GM21619 (cell line): ENCODE results near the gene TRDMT1.

Experiments used
- ATAC-seq: cut with Tn5 transposase; IDR thresholded peaks from one replicate; pipeline ENCODE4 v1.9.1; 2021; ENCODE audit not compliant: unreplicated experiment

Gene TRDMT1

GRCh38 chr10:17212802-17213221, 11.3 kb upstream of the TRDMT1 start:
- no peak for ATAC-seq

- no peak for ATAC-seq
Measured at GRCh38 chr10:17210361-17210760, 8.9 kb upstream of the TRDMT1 start.

- no peak for ATAC-seq
Measured at GRCh38 chr10:17209881-17210280, 8.4 kb upstream of the TRDMT1 start.

- no peak for ATAC-seq
Measured at GRCh38 chr10:17209302-17209701, 7.8 kb upstream of the TRDMT1 start.

- ATAC-seq, result no peak
Measured at GRCh38 chr10:17208476-17208875, 7.0 kb upstream of the TRDMT1 start.

- peak; percentile 68 for ATAC-seq
Measured at GRCh38 chr10:17206210-17206709, 4.8 kb upstream of the TRDMT1 start.

- ATAC-seq, result no peak
Measured at GRCh38 chr10:17203416-17203815, 1.9 kb upstream of the TRDMT1 start.

- ATAC-seq, result no peak
Measured at GRCh38 chr10:17202999-17203398, 1.5 kb upstream of the TRDMT1 start.

GRCh38 chr10:17202506-17202905, 1.0 kb upstream of the TRDMT1 start:
- ATAC-seq, result no peak

- no peak for ATAC-seq
Measured at GRCh38 chr10:17201794-17202116, 283 bp upstream of the TRDMT1 start.

- no peak for ATAC-seq
Measured at GRCh38 chr10:17200001-17200911, 1.2 kb downstream of the TRDMT1 start.

- no peak for ATAC-seq
Measured at GRCh38 chr10:17199351-17199804, 2.1 kb downstream of the TRDMT1 start.

- no peak for ATAC-seq
Measured at GRCh38 chr10:17196573-17196972, 4.9 kb downstream of the TRDMT1 start.

- ATAC-seq, result no peak
Measured at GRCh38 chr10:17196045-17196444, 5.4 kb downstream of the TRDMT1 start.

GRCh38 chr10:17195083-17195482, 6.4 kb downstream of the TRDMT1 start:
- ATAC-seq, result no peak

GRCh38 chr10:17190602-17191001, 10.9 kb downstream of the TRDMT1 start:
- ATAC-seq, result no peak

GRCh38 chr10:17188644-17189172, 12.8 kb downstream of the TRDMT1 start:
- no peak for ATAC-seq

- no peak for ATAC-seq
Measured at GRCh38 chr10:17185873-17186272, 15.6 kb downstream of the TRDMT1 start.

GRCh38 chr10:17183110-17183509, 18.4 kb downstream of the TRDMT1 start:
- ATAC-seq, result no peak

- no peak for ATAC-seq
Measured at GRCh38 chr10:17181751-17182150, 19.7 kb downstream of the TRDMT1 start.

GRCh38 chr10:17181110-17181509, 20.4 kb downstream of the TRDMT1 start:
- no peak for ATAC-seq

GRCh38 chr10:17179002-17179401, 22.5 kb downstream of the TRDMT1 start:
- no peak for ATAC-seq
